Neural crest cell (in vitro differentiated cells): ENCODE data around the gene TMEM238L. TPM values are rescaled to one million over a fixed set of nuclear protein-coding genes. Genes with fewer than 3 reads are reported as not detected.

Experiments used
- DNase-seq: peaks from one replicate; pipeline ENCODE4 v3.0.0; 2021; ENCODE audit warnings: low read depth, mixed read lengths, low spot score
- H3K27ac Mint-ChIP-seq: one replicate; pipeline ENCODE4 v1.8.0; 2021; ENCODE audit warnings: mild to moderate bottlenecking, mixed read lengths; ENCODE audit not compliant: unreplicated experiment
- H3K27me3 Mint-ChIP-seq: 2 replicates; pipeline ENCODE4 v1.8.0; 2021; ENCODE audit warnings: low read depth, mild to moderate bottlenecking, mixed read lengths
- H3K36me3 Mint-ChIP-seq: 2 replicates; pipeline ENCODE4 v1.8.0; 2021; ENCODE audit warnings: low read depth, mild to moderate bottlenecking, mixed read lengths
- H3K4me1 Mint-ChIP-seq: 2 replicates; pipeline ENCODE4 v1.8.0; 2021; ENCODE audit warnings: mixed read lengths
- H3K4me3 Mint-ChIP-seq: one replicate; pipeline ENCODE4 v1.8.0; 2021; ENCODE audit warnings: mild to moderate bottlenecking, mixed read lengths
- H3K9me3 Mint-ChIP-seq: 2 replicates; pipeline ENCODE4 v1.8.0; 2021; ENCODE audit warnings: mixed read lengths
- CTCF ChIP-seq: fragments of 200-600 bp; sonication (generic); conservative IDR thresholded peaks from 2 replicates; pipeline ENCODE4 v1.5.0; 2021; ENCODE audit warnings: antibody characterized with exemption, mild to moderate bottlenecking
- total RNA-seq: library from RNA; stranded (reverse); gene quantifications from 2 replicates; pipeline ENCODE4 v1.2.1, GENCODE V29; 2021

The TMEM238L gene
- total RNA-seq, 1 donor from 2014 or later = not detected

DNA sequence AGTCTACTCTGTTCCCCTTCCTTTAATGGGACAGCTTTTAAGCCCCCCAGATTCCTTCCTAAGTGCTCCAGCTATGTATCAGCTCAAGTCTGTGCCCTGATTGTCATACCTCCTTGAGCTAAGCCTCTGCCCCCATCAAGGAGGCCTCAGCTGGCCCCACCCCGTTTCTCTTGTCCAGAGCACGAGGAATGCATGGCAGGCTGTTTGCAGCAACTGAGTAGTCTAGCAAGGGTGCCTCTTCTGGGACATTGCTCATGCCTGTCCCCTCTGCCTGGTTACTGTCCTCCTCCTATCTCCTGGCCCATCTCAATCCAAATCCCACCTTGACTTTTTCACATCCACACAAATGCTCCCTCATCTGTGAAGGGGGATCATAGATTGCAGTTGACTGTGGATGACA lies 46.3 kb downstream of the TMEM238L start:
- no peak overlapping the region for H3K4me3 Mint-ChIP-seq
- TF ChIP-seq CTCF = no peak
- H3K9me3 Mint-ChIP-seq = no peaks in the 10 kb centered on the region
- H3K27ac Mint-ChIP-seq = no peak overlapping the region
- peaks cover 20% of the 10 kb centered on the region for H3K4me1 Mint-ChIP-seq
- no peaks in the 10 kb centered on the region for H3K36me3 Mint-ChIP-seq
- DNase-seq = no peak
- peaks cover 21% of the 10 kb centered on the region for H3K27me3 Mint-ChIP-seq

DNA sequence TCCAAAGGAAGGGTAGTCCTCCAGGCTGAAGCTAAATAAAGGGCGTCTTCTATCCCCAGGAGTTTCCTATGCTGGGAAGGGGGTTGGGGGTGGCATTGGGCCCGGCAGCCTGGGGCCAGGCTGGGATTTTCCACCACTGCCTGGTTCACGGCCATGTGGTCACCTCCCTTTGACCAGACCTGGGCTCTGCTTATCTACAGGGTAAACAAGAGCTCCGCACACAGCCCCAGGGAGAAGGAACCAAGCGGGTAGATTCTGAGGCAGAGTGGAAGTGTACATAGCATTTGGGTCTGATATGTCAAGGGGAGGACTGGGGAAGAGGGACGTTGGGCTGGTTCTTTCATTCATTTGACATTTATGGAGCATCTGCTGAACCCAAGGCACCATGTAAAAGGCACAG lies 46.8 kb downstream of the TMEM238L start:
- Mint-ChIP-seq H3K4me3 (no peak overlapping the region), H3K9me3 (no peaks in the 10 kb centered on the region), H3K36me3 (no peaks in the 10 kb centered on the region), H3K27me3 (peaks cover 21% of the 10 kb centered on the region), H3K27ac (no peak overlapping the region), H3K4me1 (peaks cover 20% of the 10 kb centered on the region)
- TF ChIP-seq CTCF = no peak
- DNase-seq = no peak

- no peak for DNase-seq
- Mint-ChIP-seq H3K27ac (no peak overlapping the region), H3K4me3 (no peak overlapping the region), H3K9me3 (no peaks in the 10 kb centered on the region), H3K27me3 (peaks cover 21% of the 10 kb centered on the region), H3K4me1 (peaks cover 23% of the 10 kb centered on the region), H3K36me3 (no peaks in the 10 kb centered on the region)
- TF ChIP-seq CTCF = no peak
Measured at GRCh38 chr17:10756619-10757018, 47.3 kb downstream of the TMEM238L start.

GRCh38 chr17:10756185-10756584 lies 47.7 kb downstream of the TMEM238L start:
- Mint-ChIP-seq H3K4me1 (peaks cover 28% of the 10 kb centered on the region), H3K27ac (no peak overlapping the region), H3K36me3 (no peaks in the 10 kb centered on the region), H3K4me3 (no peak overlapping the region), H3K27me3 (peaks cover 21% of the 10 kb centered on the region), H3K9me3 (no peaks in the 10 kb centered on the region)
- no peak for DNase-seq
- no peak for TF ChIP-seq CTCF

DNA sequence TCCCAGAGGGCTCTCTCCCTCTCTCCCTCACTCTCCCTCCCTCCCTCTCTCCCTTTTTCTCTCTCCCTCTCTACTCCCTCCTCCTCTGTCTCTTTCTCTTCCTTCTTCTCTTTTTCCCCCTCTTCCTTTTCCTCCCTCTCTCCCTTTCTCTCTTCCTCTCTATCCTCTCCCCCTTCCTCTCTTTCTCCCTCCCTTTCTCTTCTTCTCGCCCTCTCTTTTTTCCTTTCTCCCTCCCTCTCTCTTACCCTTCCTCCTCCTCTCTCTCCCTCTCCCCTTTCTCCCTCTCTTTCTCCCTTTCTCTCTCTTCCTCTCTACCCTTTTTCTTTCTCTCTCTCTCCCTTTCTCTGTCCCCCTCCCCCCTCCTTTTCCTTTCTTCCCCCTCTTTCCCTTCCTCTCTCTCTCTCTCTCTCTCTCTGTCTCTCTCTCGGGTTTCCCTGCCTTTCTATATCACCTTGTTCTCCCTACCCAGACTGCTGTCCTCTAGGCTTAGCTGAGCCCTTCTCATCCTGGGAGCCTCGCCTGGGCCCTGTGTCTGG lies 48.2 kb downstream of the TMEM238L start:
- no peak for DNase-seq
- peaks cover 28% of the 10 kb centered on the region for H3K4me1 Mint-ChIP-seq
- no peaks in the 10 kb centered on the region for H3K36me3 Mint-ChIP-seq
- H3K4me3 Mint-ChIP-seq = no peak overlapping the region
- no peak for TF ChIP-seq CTCF
- peaks cover 21% of the 10 kb centered on the region for H3K27me3 Mint-ChIP-seq
- H3K9me3 Mint-ChIP-seq = no peaks in the 10 kb centered on the region
- H3K27ac Mint-ChIP-seq = no peak overlapping the region
